AG04449 (cell line): Measurements from ENCODE around the gene UBP1.

ENCODE experiments used
- CTCF ChIA-PET: fragments of 350-600 bp; formaldehyde crosslinking; extraction: SDS; loops from one replicate; lab custom pipeline; 2021; ENCODE audit warnings: antibody characterized with exemption; lab: Yijun Ruan, JAX
- POLR2A ChIA-PET: fragments of 400-600, 350-600 bp; formaldehyde crosslinking; extraction: SDS; loops from one replicate; lab custom pipeline; 2020; ENCODE audit warnings: antibody characterized with exemption, inconsistent platforms; lab: Yijun Ruan, JAX
- DNase-seq: peaks from one replicate; pipeline ENCODE4 v3.0.0-alpha.2; 2010; ENCODE audit warnings: low read depth, low spot score
- H3K4me3 ChIP-seq: 2 replicates; pipeline ENCODE4 v1.5.1; 2011; ENCODE audit warnings: low read depth, mild to moderate bottlenecking, control low read depth, low read length
- TF ChIP-seq, protein P1 (sequence below): IDR thresholded peaks from one replicate; pipeline ENCODE4 v1.5.1; 2011; ENCODE audit warnings: mild to moderate bottlenecking, moderate library complexity, low read length, control low read depth, inconsistent platforms; ENCODE audit not compliant: insufficient read depth; ENCODE audit errors: missing control alignments

Gene UBP1

DNA sequence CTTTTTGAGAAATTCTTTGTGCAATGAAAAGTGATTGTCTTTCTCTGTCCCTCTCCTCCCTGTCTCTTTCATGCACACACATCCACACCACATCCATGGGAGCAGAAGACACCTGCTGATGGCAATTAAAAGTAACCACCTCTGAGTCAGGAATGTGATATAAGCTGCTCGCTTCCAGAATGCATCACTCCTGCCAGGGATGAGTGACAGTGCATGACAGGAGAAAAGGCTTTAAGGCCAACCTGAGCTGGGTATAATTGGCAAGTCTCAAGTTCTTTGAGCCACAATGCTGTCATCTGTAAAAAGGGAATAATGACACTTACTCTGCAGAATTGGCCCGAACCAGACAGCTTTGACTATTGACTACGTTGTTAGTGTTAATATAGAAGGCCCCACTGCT lies 59.6 kb downstream of the UBP1 start:
- DNase-seq: no peak
- CTCF ChIA-PET: interaction anchor here (0.9 to 14.9 kb wide), 3 partner anchors 8 to 306 kb away, joined by 3 to 425 read pairs (median 12); no protein-coding TSS in a partner anchor
- H3K4me3 ChIP-seq: no peak overlapping the region
- POLR2A ChIA-PET: no interaction called here
- TF ChIP-seq, protein P1, sequence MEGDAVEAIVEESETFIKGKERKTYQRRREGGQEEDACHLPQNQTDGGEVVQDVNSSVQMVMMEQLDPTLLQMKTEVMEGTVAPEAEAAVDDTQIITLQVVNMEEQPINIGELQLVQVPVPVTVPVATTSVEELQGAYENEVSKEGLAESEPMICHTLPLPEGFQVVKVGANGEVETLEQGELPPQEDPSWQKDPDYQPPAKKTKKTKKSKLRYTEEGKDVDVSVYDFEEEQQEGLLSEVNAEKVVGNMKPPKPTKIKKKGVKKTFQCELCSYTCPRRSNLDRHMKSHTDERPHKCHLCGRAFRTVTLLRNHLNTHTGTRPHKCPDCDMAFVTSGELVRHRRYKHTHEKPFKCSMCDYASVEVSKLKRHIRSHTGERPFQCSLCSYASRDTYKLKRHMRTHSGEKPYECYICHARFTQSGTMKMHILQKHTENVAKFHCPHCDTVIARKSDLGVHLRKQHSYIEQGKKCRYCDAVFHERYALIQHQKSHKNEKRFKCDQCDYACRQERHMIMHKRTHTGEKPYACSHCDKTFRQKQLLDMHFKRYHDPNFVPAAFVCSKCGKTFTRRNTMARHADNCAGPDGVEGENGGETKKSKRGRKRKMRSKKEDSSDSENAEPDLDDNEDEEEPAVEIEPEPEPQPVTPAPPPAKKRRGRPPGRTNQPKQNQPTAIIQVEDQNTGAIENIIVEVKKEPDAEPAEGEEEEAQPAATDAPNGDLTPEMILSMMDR: no peak

DNA sequence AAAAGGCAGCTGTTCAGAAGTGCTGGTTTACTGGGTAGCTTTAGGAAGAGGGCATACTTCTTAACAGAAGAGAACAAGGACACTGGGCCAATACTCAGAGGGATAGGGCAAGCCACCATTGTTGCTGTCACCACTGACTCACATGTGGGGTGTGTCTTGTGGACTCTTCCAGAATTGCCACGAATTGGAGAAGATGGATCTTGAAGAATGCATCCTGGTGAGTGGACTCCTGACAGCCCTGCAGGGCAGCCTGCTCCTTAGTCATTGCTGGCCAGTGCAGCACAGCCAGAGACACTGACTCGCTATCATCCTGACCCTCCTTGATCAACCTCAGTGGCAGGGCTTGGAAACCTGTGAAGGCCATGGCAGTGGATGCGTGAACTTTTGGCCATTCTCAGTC lies 62.3 kb downstream of the UBP1 start:
- no peak overlapping the region for H3K4me3 ChIP-seq
- POLR2A ChIA-PET: no interaction called here
- no peak for DNase-seq
- CTCF ChIA-PET: interaction anchor here (1.0 to 14.9 kb wide), 4 partner anchors 9 to 409 kb away, joined by 3 to 425 read pairs (median 8); no protein-coding TSS in a partner anchor
- TF ChIP-seq, protein P1: no peak

DNA sequence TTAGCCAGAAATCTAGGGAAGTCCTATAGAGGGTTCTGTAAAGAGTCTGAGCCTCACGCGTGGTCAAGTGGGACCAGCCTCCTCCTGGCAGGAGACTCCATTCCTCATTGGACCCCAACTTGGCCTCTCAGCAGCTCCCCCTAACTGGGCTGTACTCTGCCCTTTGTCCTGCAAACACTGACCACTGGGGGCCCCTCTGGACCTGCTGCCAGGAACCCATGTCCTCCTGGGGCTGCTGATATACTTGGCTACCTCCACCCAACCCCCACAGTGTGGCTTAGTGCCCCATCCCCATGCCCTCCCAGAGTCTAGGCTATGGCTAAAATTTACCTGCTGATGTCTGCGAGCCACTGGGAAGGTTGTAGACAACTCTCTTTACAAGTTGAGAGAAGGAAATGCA lies 62.7 kb downstream of the UBP1 start:
- ChIA-PET CTCF (interaction anchor here (1.4 to 14.9 kb wide), 3 partner anchors 9 to 245 kb away, joined by 6 to 425 read pairs (median 9); no protein-coding TSS in a partner anchor), POLR2A (no interaction called here)
- DNase-seq: no peak
- no peak overlapping the region for H3K4me3 ChIP-seq
- TF ChIP-seq, protein P1: no peak

DNA sequence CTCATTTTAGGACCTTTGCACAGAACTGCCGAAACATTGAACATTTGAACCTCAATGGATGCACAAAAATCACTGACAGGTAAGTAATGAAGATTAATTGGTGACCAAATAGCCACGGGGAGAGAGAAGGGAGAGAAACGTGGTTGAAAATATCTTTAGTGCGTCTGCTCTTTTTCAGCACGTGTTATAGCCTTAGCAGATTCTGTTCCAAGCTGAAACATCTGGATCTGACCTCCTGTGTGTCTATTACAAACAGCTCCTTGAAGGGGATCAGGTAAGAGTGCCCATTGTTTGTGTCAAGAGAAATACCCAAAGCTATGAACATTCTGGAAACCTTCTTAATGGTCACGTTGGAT lies 67.1 kb downstream of the UBP1 start:
- no peak overlapping the region for H3K4me3 ChIP-seq
- POLR2A ChIA-PET: interaction anchor here (1.0 kb wide), 1 partner anchor 242 kb away, joined by 3 read pairs; no protein-coding TSS in a partner anchor
- CTCF ChIA-PET: interaction anchor here (0.6 to 14.9 kb wide), 67 partner anchors 8 to 425 kb away, joined by 3 to 425 read pairs (median 5); partner anchors contain the start of genes CRTAP, FBXL2 and UBP1
- TF ChIP-seq, protein P1: no peak
- DNase-seq: no peak

DNA sequence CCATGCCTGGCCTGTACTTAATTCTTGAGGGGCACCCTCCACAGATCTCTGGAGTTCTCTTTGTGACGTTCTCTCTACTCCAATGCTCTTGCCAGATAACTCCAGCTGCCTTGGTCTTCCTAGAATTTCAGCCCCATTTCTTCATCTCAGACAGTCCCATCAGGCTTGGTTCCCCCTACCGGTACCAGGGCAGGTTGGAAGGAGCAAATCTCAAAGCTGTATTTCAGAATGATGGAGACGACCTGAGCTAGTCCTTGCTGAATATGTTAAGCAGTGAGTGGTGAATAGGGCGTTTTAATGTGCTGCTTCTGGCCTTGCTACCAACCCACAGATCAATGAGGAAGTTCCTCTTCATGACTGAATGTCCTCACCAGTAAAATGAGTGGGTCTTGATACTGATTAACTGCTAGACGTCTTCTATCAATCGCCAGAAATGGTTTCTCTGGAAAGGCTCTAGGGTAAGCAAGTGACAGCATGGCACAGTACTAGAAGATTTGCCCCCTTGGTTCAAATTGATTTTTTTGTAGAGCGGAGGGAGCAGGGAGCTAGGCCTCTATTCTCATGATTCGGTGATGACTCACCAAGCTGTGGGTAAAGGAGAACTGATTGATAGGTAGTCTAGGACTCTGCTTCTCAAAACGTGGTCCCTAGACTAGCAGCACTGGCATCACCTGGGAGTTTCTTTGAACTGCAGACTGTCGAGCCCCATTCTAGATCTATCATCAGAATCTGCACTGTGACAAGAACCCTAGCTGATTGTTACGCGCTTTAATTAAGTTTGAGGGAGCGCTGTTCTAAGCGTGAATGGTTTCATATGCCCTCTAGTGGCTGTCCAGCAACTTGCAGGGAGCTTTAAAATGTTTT lies 67.8 kb downstream of the UBP1 start:
- ChIA-PET CTCF (interaction anchor here (0.6 to 14.9 kb wide), 70 partner anchors 8 to 425 kb away, joined by 3 to 425 read pairs (median 5); partner anchors contain the start of genes CRTAP, FBXL2 and UBP1), POLR2A (interaction anchor here (1.0 kb wide), 1 partner anchor 241 kb away, joined by 3 read pairs; no protein-coding TSS in a partner anchor)
- DNase-seq: no peak
- H3K4me3 ChIP-seq: no peak overlapping the region
- TF ChIP-seq, protein P1: peak; percentile 79
